Glutamatergic neuron (in vitro differentiated cells): ENCODE data around the gene AFF3. TPM values are rescaled to one million over a fixed set of nuclear protein-coding genes. Genes with fewer than 3 reads are reported as not detected.

ENCODE experiments used
- DNase-seq: peaks from one replicate; pipeline ENCODE4 v3.0.0; 2022
- H3K27ac Mint-ChIP-seq: one replicate; pipeline ENCODE4 v1.8.0; 2020; ENCODE audit warnings: mild to moderate bottlenecking, mixed read lengths, inconsistent platforms; ENCODE audit not compliant: unreplicated experiment
- H3K27me3 Mint-ChIP-seq: one replicate; pipeline ENCODE4 v1.8.0; 2020; ENCODE audit warnings: mild to moderate bottlenecking, moderate library complexity, mixed read lengths, inconsistent platforms; ENCODE audit not compliant: unreplicated experiment
- H3K36me3 Mint-ChIP-seq: one replicate; pipeline ENCODE4 v1.8.0; 2020; ENCODE audit warnings: mild to moderate bottlenecking, mixed read lengths, inconsistent platforms; ENCODE audit not compliant: unreplicated experiment
- H3K4me1 Mint-ChIP-seq: one replicate; pipeline ENCODE4 v1.8.0; 2020; ENCODE audit warnings: mild to moderate bottlenecking, low read depth, mixed read lengths, inconsistent platforms; ENCODE audit not compliant: unreplicated experiment
- H3K4me3 Mint-ChIP-seq: one replicate; pipeline ENCODE4 v1.8.0; 2020; ENCODE audit warnings: mild to moderate bottlenecking, mixed read lengths, inconsistent platforms; ENCODE audit not compliant: unreplicated experiment
- H3K9me3 Mint-ChIP-seq: one replicate; pipeline ENCODE4 v1.8.0; 2020; ENCODE audit warnings: mild to moderate bottlenecking, moderate library complexity, mixed read lengths, inconsistent platforms; ENCODE audit not compliant: unreplicated experiment
- total RNA-seq: library from RNA; stranded (reverse); fragmentation: NEBNext Ultra II Directional; extraction: Animal tissue kit (Norgen Biotek cat#: 25700); gene quantifications from one replicate; pipeline ENCODE4 v1.2.1, GENCODE V29; 2021; ENCODE audit not compliant: unreplicated experiment
- TF ChIP-seq, protein P1 (sequence below): fragments of 200-600 bp; sonication (generic); IDR thresholded peaks from one replicate; pipeline ENCODE4 v1.5.0; 2021; ENCODE audit not compliant: partially characterized antibody, unreplicated experiment

Gene AFF3
- total RNA-seq, 1 donor from 2014 or later, result 125 TPM

DNA sequence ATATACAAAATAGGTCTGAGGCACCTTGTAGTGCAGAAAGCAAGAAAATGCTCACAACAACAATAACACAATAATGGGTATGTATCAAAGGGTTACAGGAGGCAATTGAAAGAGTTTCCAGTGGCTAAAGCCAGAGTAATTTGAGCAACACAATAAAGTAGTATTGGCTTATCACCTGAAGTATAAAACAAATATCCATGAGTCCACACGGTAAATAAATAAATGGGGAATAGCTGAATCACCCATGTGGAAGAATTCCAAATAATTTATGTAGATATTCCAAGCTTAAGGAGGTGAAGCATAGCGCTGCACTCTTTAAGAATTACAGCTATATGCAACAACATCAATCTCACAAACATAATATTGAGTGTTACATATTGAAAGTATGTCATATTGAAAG is 110.8 kb downstream of the AFF3 start:
- H3K4me1 Mint-ChIP-seq, result peaks cover 3% of the 10 kb centered on the region
- peaks cover 3% of the 10 kb centered on the region for H3K9me3 Mint-ChIP-seq

DNA sequence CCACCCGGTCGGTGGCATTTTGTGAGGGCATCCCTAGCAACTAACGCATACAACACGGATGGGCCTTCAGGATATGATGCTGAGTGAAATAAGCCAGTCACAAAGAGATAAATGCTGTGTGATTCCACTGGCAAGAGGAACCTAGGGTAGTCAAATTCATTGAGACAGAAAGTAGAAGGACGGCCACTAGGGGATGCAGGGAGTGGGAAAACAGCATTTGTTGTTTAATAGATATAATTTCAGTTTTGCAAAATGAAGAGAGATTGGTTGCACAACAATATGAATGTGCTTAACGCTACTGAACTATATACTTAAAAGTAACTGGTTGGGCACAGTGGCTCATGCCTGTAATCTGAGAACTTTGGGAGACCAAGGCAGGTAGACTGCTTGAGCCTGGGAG is 112.9 kb downstream of the AFF3 start:
- H3K4me1 Mint-ChIP-seq, result peaks cover 1% of the 10 kb centered on the region
- H3K27ac Mint-ChIP-seq, result no peak overlapping the region
- H3K9me3 Mint-ChIP-seq, result peaks cover 1% of the 10 kb centered on the region
- H3K27me3 Mint-ChIP-seq, result peaks cover 2% of the 10 kb centered on the region
- TF ChIP-seq, protein P1, sequence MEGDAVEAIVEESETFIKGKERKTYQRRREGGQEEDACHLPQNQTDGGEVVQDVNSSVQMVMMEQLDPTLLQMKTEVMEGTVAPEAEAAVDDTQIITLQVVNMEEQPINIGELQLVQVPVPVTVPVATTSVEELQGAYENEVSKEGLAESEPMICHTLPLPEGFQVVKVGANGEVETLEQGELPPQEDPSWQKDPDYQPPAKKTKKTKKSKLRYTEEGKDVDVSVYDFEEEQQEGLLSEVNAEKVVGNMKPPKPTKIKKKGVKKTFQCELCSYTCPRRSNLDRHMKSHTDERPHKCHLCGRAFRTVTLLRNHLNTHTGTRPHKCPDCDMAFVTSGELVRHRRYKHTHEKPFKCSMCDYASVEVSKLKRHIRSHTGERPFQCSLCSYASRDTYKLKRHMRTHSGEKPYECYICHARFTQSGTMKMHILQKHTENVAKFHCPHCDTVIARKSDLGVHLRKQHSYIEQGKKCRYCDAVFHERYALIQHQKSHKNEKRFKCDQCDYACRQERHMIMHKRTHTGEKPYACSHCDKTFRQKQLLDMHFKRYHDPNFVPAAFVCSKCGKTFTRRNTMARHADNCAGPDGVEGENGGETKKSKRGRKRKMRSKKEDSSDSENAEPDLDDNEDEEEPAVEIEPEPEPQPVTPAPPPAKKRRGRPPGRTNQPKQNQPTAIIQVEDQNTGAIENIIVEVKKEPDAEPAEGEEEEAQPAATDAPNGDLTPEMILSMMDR, result no peak
- DNase-seq, result no peak
- peaks cover 4% of the 10 kb centered on the region for H3K36me3 Mint-ChIP-seq
- no peak overlapping the region for H3K4me3 Mint-ChIP-seq

More for the DNA sequence above, 110.8 kb downstream of the AFF3 start:
- Mint-ChIP-seq H3K4me3 (no peak overlapping the region), H3K36me3 (peaks cover 4% of the 10 kb centered on the region), H3K27me3 (peaks cover 3% of the 10 kb centered on the region), H3K27ac (no peak overlapping the region)
- TF ChIP-seq, protein P1, result no peak
- no peak for DNase-seq

DNA sequence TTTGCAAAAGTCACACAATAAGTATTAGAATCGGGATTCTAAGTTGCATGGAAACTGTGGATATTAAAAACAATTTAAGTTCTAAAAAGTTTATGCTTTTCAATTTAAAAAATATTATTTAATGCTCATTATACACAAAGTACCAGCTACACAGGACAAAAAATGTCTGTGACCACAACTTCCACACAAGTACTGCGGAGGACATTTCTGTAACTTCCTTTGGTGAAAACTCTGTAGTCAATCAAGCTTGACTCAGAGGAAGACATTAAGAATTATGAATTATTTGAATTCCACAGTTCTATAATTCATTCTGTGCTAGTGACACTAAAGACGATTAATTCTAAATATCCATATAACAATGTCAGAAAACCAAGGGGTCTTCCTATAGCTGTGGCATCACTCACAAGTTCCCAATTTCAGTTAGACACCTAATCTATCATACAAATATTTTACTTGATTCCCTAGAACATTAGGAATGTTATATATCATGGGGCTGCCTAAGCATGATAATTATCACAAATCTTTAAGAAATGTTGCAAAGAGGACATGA is 120.5 kb downstream of the AFF3 start:
- Mint-ChIP-seq H3K9me3 (no peaks in the 10 kb centered on the region), H3K36me3 (no peaks in the 10 kb centered on the region), H3K27ac (no peak overlapping the region)

DNA sequence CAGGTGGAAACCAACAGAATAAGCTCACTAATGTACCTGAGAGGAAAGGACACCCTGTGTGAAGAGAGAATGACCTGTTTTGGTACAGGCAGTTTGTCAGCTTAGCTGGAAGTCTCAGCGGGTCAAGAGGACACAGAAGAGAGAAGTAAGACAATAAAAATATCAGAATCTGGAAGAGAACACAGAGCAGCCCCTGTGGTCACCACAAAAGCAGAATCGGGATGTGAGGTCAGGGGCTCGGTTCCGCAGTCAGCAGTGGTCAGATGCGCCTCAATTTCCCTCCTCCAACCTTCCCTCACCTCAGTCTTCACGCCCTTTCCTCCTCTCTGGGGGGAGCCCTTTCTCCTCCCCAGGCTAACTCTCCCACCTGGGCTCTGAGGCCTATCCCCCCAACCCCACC is 122.9 kb downstream of the AFF3 start:
- H3K27ac Mint-ChIP-seq, result no peak overlapping the region
- TF ChIP-seq, protein P1, result no peak
- peaks cover 3% of the 10 kb centered on the region for H3K9me3 Mint-ChIP-seq

More for the DNA sequence above, 120.5 kb downstream of the AFF3 start:
- Mint-ChIP-seq H3K4me3 (no peak overlapping the region), H3K27me3 (no peaks in the 10 kb centered on the region), H3K4me1 (peaks cover 10% of the 10 kb centered on the region)
- TF ChIP-seq, protein P1, result no peak
- no peak for DNase-seq

DNA sequence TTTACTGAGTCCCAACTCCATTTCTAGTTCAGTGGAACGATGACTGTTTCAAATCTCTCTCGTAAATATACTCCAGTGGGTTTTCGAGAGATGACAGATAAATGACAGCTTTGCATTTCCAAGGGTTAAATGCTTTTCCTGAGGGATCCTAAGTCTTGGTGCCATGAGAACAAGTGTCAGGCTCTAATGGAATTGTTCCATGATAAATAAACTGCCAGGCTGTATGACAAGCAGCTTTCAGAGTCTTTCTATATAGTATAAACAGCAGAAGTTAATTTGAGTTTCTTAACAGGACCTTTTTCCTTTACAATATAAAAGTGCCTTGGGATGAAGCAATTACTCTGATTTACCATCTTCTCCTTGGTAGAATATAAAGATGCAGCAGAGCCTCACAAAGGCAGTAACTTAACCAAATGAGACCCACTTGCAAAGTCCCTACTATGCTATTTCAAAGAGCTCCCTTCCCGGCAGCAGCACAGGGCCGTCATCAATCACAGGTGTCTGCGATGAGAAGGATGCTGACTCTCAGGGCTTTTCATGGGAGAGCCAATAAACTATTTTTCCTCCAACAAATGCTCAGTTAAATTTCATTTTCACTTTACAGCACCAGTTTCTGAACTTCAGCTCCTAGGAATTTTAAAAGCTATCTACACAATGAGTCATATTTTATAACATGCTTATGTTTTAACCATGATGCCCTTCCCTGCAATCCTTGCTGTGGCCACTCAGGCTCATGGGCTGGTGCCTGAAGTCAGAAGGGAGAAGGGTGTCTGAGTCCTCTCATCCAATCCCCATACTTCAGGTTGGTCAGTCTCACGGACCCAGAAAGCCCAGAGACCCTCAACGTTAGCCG is 123.8 kb downstream of the AFF3 start:
- no peaks in the 10 kb centered on the region for H3K36me3 Mint-ChIP-seq
- TF ChIP-seq, protein P1, result no peak
- H3K9me3 Mint-ChIP-seq, result peaks cover 3% of the 10 kb centered on the region
- DNase-seq, result no peak
- H3K4me1 Mint-ChIP-seq, result peaks cover 14% of the 10 kb centered on the region
- no peak overlapping the region for H3K4me3 Mint-ChIP-seq
- H3K27me3 Mint-ChIP-seq, result no peaks in the 10 kb centered on the region
- H3K27ac Mint-ChIP-seq, result no peak overlapping the region

More for the DNA sequence above, 122.9 kb downstream of the AFF3 start:
- DNase-seq, result no peak
- H3K36me3 Mint-ChIP-seq, result no peaks in the 10 kb centered on the region
- peaks cover 10% of the 10 kb centered on the region for H3K4me1 Mint-ChIP-seq
- H3K4me3 Mint-ChIP-seq, result no peak overlapping the region
- H3K27me3 Mint-ChIP-seq, result no peaks in the 10 kb centered on the region
